HCT116 (cell line): ENCODE data around the gene CDK5RAP1. TPM values are rescaled to one million over a fixed set of nuclear protein-coding genes. Genes with fewer than 3 reads are reported as not detected.

ENCODE experiments used
- ATAC-seq: fragments of 200-7000 bp; cut with Tn5 transposase; 2 replicates; pipeline ENCODE4 v1.9.1; 2020; ENCODE audit warnings: mild to moderate bottlenecking, moderate library complexity
- BruUV-seq: library from RNA; stranded (reverse); fragments of 400-500 nt; replicated peaks from 2 replicates; lab custom pipeline; 2021; lab: Mats Ljungman, UMichigan
- CTCF ChIA-PET: fragments of 300-600 bp; sonication (Branson Sonifier 250); formaldehyde crosslinking; loops from one replicate; lab custom pipeline; 2021; ENCODE audit warnings: antibody characterized with exemption; lab: Charles Lee
- POLR2A ChIA-PET: fragments of 300-600, 350-600 bp; sonication (Branson Sonifier 250); formaldehyde crosslinking; loops from one replicate; lab custom pipeline; 2021; ENCODE audit warnings: antibody characterized with exemption; lab: Charles Lee
- RAD21 ChIA-PET, 2 experiments: fragments of 300-600 bp; sonication (Branson Sonifier 250); formaldehyde crosslinking; loops; one replicate each; lab custom pipeline; 2023; ENCODE audit warnings: low total read pairs in 2 of 2; ENCODE audit not compliant: uncharacterized antibody in 2 of 2, unreplicated experiment in 2 of 2, low non-redundant PET in 1 of 2; lab: Charles Lee
- DNase-seq: peaks from one replicate; pipeline ENCODE4 v3.0.0-alpha.2; 2010; ENCODE audit warnings: low read depth, low spot score
- H2AFZ ChIP-seq: fragments of 200-600 bp; shearing (Covaris generic), sonication (generic); 2 replicates; pipeline ENCODE4 v1.6.1; 2017; ENCODE audit warnings: low read depth, mixed run types, mixed read lengths, antibody characterized with exemption, low read length; ENCODE audit not compliant: poor library complexity, severe bottlenecking
- H3K27ac ChIP-seq: 2 replicates; pipeline ENCODE4 v1.5.1; 2012; ENCODE audit warnings: low read depth, low read length
- H3K27me3 ChIP-seq: fragments of 200-600 bp; sonication (generic); 2 replicates; pipeline ENCODE4 v1.6.1; 2016; ENCODE audit warnings: mixed run types, low read length, mixed read lengths; ENCODE audit not compliant: insufficient read depth
- H3K36me3 ChIP-seq, 2 experiments: fragments of 200-500 bp in 1 of 2; fragments of 200-600 bp in 1 of 2; sonication (Bioruptor generic) in 1 of 2; sonication (generic) in 1 of 2; 2 replicates each; pipeline versions ENCODE4 v1.5.1 to v1.6.1; 2014 to 2016; ENCODE audit warnings: low read length in 2 of 2, inconsistent platforms in 1 of 2, mixed read lengths in 1 of 2, mixed run types in 1 of 2; ENCODE audit not compliant: insufficient read depth in 2 of 2, control insufficient read depth in 1 of 2
- H3K4me1 ChIP-seq, 2 experiments: fragments of 200-600 bp in 1 of 2; sonication (generic) in 1 of 2; 2 replicates each; pipeline versions ENCODE4 v1.5.1 to v1.6.1; 2012 to 2017; ENCODE audit warnings: low read length in 2 of 2, inconsistent platforms in 1 of 2, mild to moderate bottlenecking in 1 of 2, mixed read lengths in 1 of 2, mixed run types in 1 of 2, moderate library complexity in 1 of 2; ENCODE audit not compliant: insufficient read depth in 2 of 2, control insufficient read depth in 1 of 2
- H3K4me2 ChIP-seq: fragments of 200-600 bp; sonication (generic); 2 replicates; pipeline ENCODE4 v1.6.1; 2017; ENCODE audit warnings: mixed run types, low read length, mixed read lengths
- H3K4me3 ChIP-seq, 2 experiments: fragments of 200-600 bp in 1 of 2; sonication (generic) in 1 of 2; replicated peaks in 1 of 2; 2 replicates each; pipeline ENCODE4 v1.5.1; 2011 to 2016; ENCODE audit warnings: low read length in 2 of 2, control low read depth in 1 of 2, low read depth in 1 of 2, mild to moderate bottlenecking in 1 of 2, mixed read lengths in 1 of 2, mixed run types in 1 of 2
- H3K79me2 ChIP-seq: fragments of 200-600 bp; sonication (generic); 2 replicates; pipeline ENCODE4 v1.6.1; 2017; ENCODE audit warnings: mild to moderate bottlenecking, mixed run types, low read length, moderate library complexity, mixed read lengths; ENCODE audit not compliant: insufficient read depth
- H3K9ac ChIP-seq: fragments of 200-600 bp; sonication (generic); 2 replicates; pipeline ENCODE4 v1.6.1; 2016; ENCODE audit warnings: low read length, mixed read lengths
- H3K9me2 ChIP-seq: fragments of 200-600 bp; sonication (generic), shearing (Covaris generic); 2 replicates; pipeline ENCODE4 v1.6.1; 2017; ENCODE audit warnings: mixed run types, mild to moderate bottlenecking, moderate library complexity; ENCODE audit not compliant: insufficient read depth
- H3K9me3 ChIP-seq, 2 experiments: fragments of 200-500 bp in 1 of 2; fragments of 200-600 bp in 1 of 2; sonication (Bioruptor generic) in 1 of 2; sonication (generic) in 1 of 2; 2 replicates each; pipeline ENCODE4 v1.6.1; 2014 to 2017; ENCODE audit warnings: low read length in 2 of 2, mixed read lengths in 2 of 2, inconsistent platforms in 1 of 2, low read depth in 1 of 2, mild to moderate bottlenecking in 1 of 2, mixed run types in 1 of 2, moderate library complexity in 1 of 2; ENCODE audit not compliant: control insufficient read depth in 1 of 2, insufficient read depth in 1 of 2
- H4K20me1 ChIP-seq: fragments of 200-600 bp; sonication (generic), shearing (Covaris generic); 2 replicates; pipeline ENCODE4 v1.6.1; 2017; ENCODE audit warnings: mixed run types, mild to moderate bottlenecking, moderate library complexity; ENCODE audit not compliant: insufficient read depth
- CBX3 ChIP-seq: IDR thresholded peaks from 2 replicates; pipeline ENCODE4 v1.6.1; 2012; ENCODE audit warnings: low read depth
- CTCF ChIP-seq, 3 experiments: fragments of 200-600 bp in 1 of 3; sonication (generic) in 1 of 3; IDR thresholded peaks in 2 of 3; conservative IDR thresholded peaks in 1 of 3; 2 replicates each; pipeline ENCODE4 v1.5.1; 2012 to 2017; ENCODE audit warnings: low read depth in 2 of 3, low read length in 2 of 3, antibody characterized with exemption in 1 of 3, borderline replicate concordance in 1 of 3, control low read depth in 1 of 3, mild to moderate bottlenecking in 1 of 3, mixed read lengths in 1 of 3, mixed run types in 1 of 3, moderate library complexity in 1 of 3; ENCODE audit not compliant: insufficient read depth in 1 of 3
- FOSL1 ChIP-seq: IDR thresholded peaks from 2 replicates; pipeline ENCODE4 v1.6.1; 2012; ENCODE audit warnings: low read depth
- JUND ChIP-seq: IDR thresholded peaks from 2 replicates; pipeline ENCODE4 v1.6.1; 2012
- POLR2AphosphoS5 ChIP-seq: IDR thresholded peaks from 2 replicates; pipeline ENCODE4 v1.6.1; 2011; ENCODE audit warnings: mild to moderate bottlenecking, low read depth, low read length, moderate library complexity
- RAD21 ChIP-seq: IDR thresholded peaks from 2 replicates; pipeline ENCODE4 v1.6.1; 2012; ENCODE audit warnings: low read depth, mild to moderate bottlenecking
- REST ChIP-seq: IDR thresholded peaks from 2 replicates; pipeline ENCODE4 v1.6.1; 2012; ENCODE audit warnings: low read depth
- SIN3A ChIP-seq: IDR thresholded peaks from 2 replicates; pipeline ENCODE4 v1.6.1; 2012; ENCODE audit warnings: low read depth
- SP1 ChIP-seq: IDR thresholded peaks from 2 replicates; pipeline ENCODE4 v1.6.1; 2012; ENCODE audit warnings: low read depth
- TCF7L2 ChIP-seq: IDR thresholded peaks from 2 replicates; pipeline ENCODE4 v1.7.0; 2011; ENCODE audit warnings: borderline replicate concordance, inconsistent platforms; ENCODE audit not compliant: insufficient read depth, insufficient read length; ENCODE audit errors: extremely low read depth
- YY1 ChIP-seq: IDR thresholded peaks from 2 replicates; pipeline ENCODE4 v1.6.1; 2011; ENCODE audit warnings: low read length, low read depth, moderate library complexity, mild to moderate bottlenecking; ENCODE audit not compliant: insufficient replicate concordance; ENCODE audit errors: extremely low read depth
- ZFX ChIP-seq: fragments of 450-650 bp; IDR thresholded peaks from 2 replicates; pipeline ENCODE4 v1.6.1; 2017
- intact Hi-C: fragments of 100-400 bp; cut with micrococcal nuclease; formaldehyde crosslinking; loops from 2 replicates; pipeline ENCODE4 v1.10.0; 2022
- total RNA-seq: library from RNA; stranded (reverse); gene quantifications from one replicate; pipeline ENCODE4 v1.2.1, GENCODE V29; 2021; ENCODE audit not compliant: unreplicated experiment

Gene CDK5RAP1
- total RNA-seq, 1 experiment from 2014 or later = 41.4 TPM

GRCh38 chr20:33373735-33374605 is 27.3 kb downstream of the CDK5RAP1 start:
- ATAC-seq (no peak), DNase-seq (no peak)
- no TSS peak for BruUV-seq
- H3K9me3 ChIP-seq = no peaks in the 10 kb centered on the region
- H3K4me2 ChIP-seq = no peak overlapping the region
- intact Hi-C loops = no loop called here
- no peaks in the 10 kb centered on the region for H4K20me1 ChIP-seq
- H2AFZ ChIP-seq = no peak overlapping the region
- no peaks in the 10 kb centered on the region for H3K4me1 ChIP-seq
- H3K9ac ChIP-seq = no peak overlapping the region
- POLR2A ChIA-PET = no interaction called here
- no peak for TF ChIP-seq RAD21
- TF ChIP-seq JUND = no peak
- no peak for TF ChIP-seq ZFX
- RAD21 ChIA-PET = no interaction called here
- H3K4me3 ChIP-seq = no peak overlapping the region
- H3K36me3 ChIP-seq = peaks cover 24 to 39% of the 10 kb centered on the region in 2 experiments; a peak in 3 of 4 replicates
- no peaks in the 10 kb centered on the region for H3K27me3 ChIP-seq
- H3K27ac ChIP-seq = no peak overlapping the region
- no peaks in the 10 kb centered on the region for H3K9me2 ChIP-seq
- no peaks in the 10 kb centered on the region for H3K79me2 ChIP-seq
- CTCF ChIA-PET = no interaction called here

GRCh38 chr20:33372993-33373441 is 28.3 kb downstream of the CDK5RAP1 start:
- CTCF ChIA-PET = no interaction called here
- BruUV-seq = TSS peak; percentile 56
- H3K27ac ChIP-seq = no peak overlapping the region
- H3K9me3 ChIP-seq = no peaks in the 10 kb centered on the region
- H2AFZ ChIP-seq = no peak overlapping the region
- no peaks in the 10 kb centered on the region for H3K9me2 ChIP-seq
- H3K36me3 ChIP-seq = peaks cover 24 to 31% of the 10 kb centered on the region in 2 experiments; a peak in 3 of 4 replicates
- POLR2A ChIA-PET = no interaction called here
- no peaks in the 10 kb centered on the region for H3K4me1 ChIP-seq
- intact Hi-C loops = no loop called here
- no peak overlapping the region for H3K9ac ChIP-seq
- no peak overlapping the region for H3K4me2 ChIP-seq
- H3K27me3 ChIP-seq = no peaks in the 10 kb centered on the region
- no peak overlapping the region for H3K4me3 ChIP-seq
- ATAC-seq (no peak), DNase-seq (no peak)
- no peaks in the 10 kb centered on the region for H4K20me1 ChIP-seq
- H3K79me2 ChIP-seq = no peaks in the 10 kb centered on the region
- RAD21 ChIA-PET = no interaction called here
- TF ChIP-seq POLR2AphosphoS5 (no peak), REST (no peak), TCF7L2 (no peak), SIN3A (no peak), CTCF (IDR thresholded peaks at IDR 0.05 in 2 of 3, conservative IDR thresholded peaks at IDR 0.05 in 1 of 3; ENCODE audit: borderline replicate concordance in 1 of 3, insufficient read depth in 1 of 3, low read depth in 2 of 3, low read length in 2 of 3) (no peak), SP1 (no peak), FOSL1 (no peak), RAD21 (no peak), ZFX (no peak), CBX3 (no peak), YY1 (no peak)
